OCI-LY7 (cell line): Measurements from ENCODE around the gene POLR1C.

ENCODE experiments used
- EZH2phosphoT487 ChIP-seq: fragments of 200-600 bp; sonication (generic); IDR thresholded peaks from 2 replicates; pipeline ENCODE4 v1.6.1; 2018; ENCODE audit warnings: low read depth, borderline replicate concordance, mild to moderate bottlenecking, mixed run types, antibody characterized with exemption, low read length, moderate library complexity, mixed read lengths
- TF ChIP-seq, protein P1 (sequence below): fragments of 200-600 bp; sonication (generic); conservative IDR thresholded peaks from 2 replicates; pipeline ENCODE4 v1.5.1; 2014; ENCODE audit warnings: mild to moderate bottlenecking, antibody characterized with exemption, low read length, moderate library complexity, mixed read lengths

DNA sequence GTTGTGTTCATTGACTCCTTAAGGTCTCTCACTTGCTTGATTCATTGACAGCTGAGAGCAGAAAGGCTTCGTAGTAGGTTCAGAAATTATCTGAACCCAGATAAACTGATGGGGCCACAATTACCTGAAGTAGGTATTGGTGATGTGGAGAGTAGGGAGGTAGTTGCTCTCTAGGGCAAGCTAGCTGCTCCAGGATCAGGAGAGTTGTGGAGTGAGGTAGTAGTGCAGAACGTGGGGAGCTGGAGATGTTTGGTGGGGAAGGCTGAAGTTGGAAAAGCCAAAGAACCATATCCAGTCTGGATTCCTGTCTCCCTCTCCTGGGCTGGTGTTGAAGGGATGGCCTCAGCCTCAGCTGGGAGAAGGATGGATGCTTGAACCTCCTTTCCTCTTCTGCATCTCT, 23.7 kb upstream of the POLR1C start:
- TF ChIP-seq, protein P1, sequence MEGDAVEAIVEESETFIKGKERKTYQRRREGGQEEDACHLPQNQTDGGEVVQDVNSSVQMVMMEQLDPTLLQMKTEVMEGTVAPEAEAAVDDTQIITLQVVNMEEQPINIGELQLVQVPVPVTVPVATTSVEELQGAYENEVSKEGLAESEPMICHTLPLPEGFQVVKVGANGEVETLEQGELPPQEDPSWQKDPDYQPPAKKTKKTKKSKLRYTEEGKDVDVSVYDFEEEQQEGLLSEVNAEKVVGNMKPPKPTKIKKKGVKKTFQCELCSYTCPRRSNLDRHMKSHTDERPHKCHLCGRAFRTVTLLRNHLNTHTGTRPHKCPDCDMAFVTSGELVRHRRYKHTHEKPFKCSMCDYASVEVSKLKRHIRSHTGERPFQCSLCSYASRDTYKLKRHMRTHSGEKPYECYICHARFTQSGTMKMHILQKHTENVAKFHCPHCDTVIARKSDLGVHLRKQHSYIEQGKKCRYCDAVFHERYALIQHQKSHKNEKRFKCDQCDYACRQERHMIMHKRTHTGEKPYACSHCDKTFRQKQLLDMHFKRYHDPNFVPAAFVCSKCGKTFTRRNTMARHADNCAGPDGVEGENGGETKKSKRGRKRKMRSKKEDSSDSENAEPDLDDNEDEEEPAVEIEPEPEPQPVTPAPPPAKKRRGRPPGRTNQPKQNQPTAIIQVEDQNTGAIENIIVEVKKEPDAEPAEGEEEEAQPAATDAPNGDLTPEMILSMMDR: no peak
- no peak for TF ChIP-seq EZH2phosphoT487
